Activated CD4-positive, alpha-beta T cell treated with anti-CD3 and anti-CD28 coated beads, Interleukin-2, amount 10 ng/mL, durations not matched to agents 7 days and 5 days (primary cell): ENCODE data around the gene TMEM203. TPM values are rescaled to one million over a fixed set of nuclear protein-coding genes. Genes with fewer than 3 reads are reported as not detected.
A peak's percentile ranks its signal among the peaks of the same experiment; 100 is the strongest.

Experiments used
- CTCF ChIA-PET: fragments of 350-600 bp; sonication (Branson Sonifier 250); formaldehyde crosslinking; loops from one replicate; lab custom pipeline; 2021; ENCODE audit warnings: antibody characterized with exemption; lab: Charles Lee
- POLR2A ChIA-PET: fragments of 350-600 bp; sonication (Branson Sonifier 250); formaldehyde crosslinking; loops from one replicate; lab custom pipeline; 2021; ENCODE audit warnings: antibody characterized with exemption; lab: Charles Lee
- DNase-seq: peaks from one replicate; pipeline ENCODE4 v3.0.0-alpha.2; 2020
- H3K27ac Mint-ChIP-seq: one replicate; pipeline ENCODE4 v1.8.0; 2021; ENCODE audit warnings: mild to moderate bottlenecking, moderate library complexity, mixed read lengths
- H3K27me3 Mint-ChIP-seq: one replicate; pipeline ENCODE4 v1.8.0; 2021; ENCODE audit warnings: mixed read lengths
- H3K36me3 Mint-ChIP-seq: one replicate; pipeline ENCODE4 v1.8.0; 2021; ENCODE audit warnings: low read depth, mixed read lengths
- H3K4me1 Mint-ChIP-seq: one replicate; pipeline ENCODE4 v1.8.0; 2021; ENCODE audit warnings: mixed read lengths
- H3K4me3 Mint-ChIP-seq: one replicate; pipeline ENCODE4 v1.8.0; 2021; ENCODE audit warnings: mild to moderate bottlenecking, moderate library complexity, mixed read lengths
- H3K9me3 Mint-ChIP-seq: one replicate; pipeline ENCODE4 v1.8.0; 2021; ENCODE audit warnings: mixed read lengths
- total RNA-seq, 2 experiments: library from RNA; stranded (reverse); gene quantifications; one replicate each; pipeline ENCODE4 v1.2.3, GENCODE V29; 2021

Gene TMEM203
- total RNA-seq, 2 experiments from 2014 or later, result 28.5 to 34.0 TPM

- CTCF ChIA-PET, result interaction anchor here (0.9 to 6.0 kb wide), 4 partner anchors 13 to 129 kb away, joined by 3 to 65 read pairs (median 6); partner anchors contain the start of gene TUBB4B
- peak; percentile 36 for DNase-seq
- Mint-ChIP-seq H3K4me3 (peak within 1 kb of the TSS; percentile 73), H3K4me1 (peaks cover 21% of the 10 kb centered on the region), H3K27ac (peak within 1 kb of the TSS; percentile 84), H3K9me3 (no peaks in the 10 kb centered on the region), H3K27me3 (peaks cover 2% of the 10 kb centered on the region), H3K36me3 (no peaks in the 10 kb centered on the region)
- POLR2A ChIA-PET, result no interaction called here
These were observed 19.6 kb upstream of the TMEM203 start, which contains the start of gene CYSRT1 for GRCh38 chr9:137224830-137225694. Gene CYSRT1 (plus strand): TSS chr9:137225174. CDS start chr9:137225622, 448 bp downstream.

DNA sequence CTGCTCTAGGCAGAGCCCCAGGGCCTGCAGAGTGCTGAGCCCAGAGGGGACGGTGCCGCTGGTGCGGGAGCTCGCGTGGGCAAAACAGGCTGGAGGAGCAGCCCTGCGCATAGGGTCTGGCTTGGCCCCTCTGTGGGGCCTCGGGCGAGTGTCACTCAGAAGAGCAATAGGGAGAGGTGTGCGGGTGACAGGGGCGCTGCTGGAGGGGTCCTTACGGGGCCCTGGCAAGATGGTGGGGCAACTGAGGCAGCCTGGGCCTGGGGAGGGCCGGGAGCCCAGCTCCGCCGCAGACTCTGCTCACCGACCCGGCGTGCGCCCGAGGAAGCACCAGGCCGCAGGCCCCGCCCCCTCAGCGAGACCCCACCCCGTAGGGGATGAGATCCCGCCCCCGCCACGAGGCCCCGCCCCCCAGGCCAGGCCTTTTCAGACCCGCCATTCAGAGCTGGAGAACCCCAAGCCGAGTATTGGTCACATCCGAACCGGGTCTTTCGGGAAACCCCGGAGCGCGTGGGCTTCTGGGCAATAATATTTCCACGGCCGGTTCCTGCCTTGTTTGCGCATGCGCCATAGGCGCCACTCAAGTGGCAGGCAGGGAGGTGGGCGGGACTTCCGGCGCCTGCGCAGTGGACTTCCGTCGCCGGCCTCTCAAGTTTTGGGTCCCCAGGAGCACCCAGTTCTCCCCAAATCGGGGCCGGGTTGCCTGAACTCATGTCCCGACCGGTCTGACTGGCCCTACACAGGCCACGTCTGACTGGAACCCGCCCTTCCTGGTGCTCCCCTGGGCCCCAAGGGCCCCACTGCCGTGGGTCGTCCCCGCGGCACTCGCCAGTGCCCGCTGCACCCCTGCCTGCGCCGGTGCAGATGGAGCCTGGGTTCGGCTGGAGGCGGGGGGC is 17.9 kb upstream of the TMEM203 start:
- Mint-ChIP-seq H3K4me3 (peak overlapping the region; percentile 73), H3K9me3 (no peaks in the 10 kb centered on the region), H3K4me1 (peaks cover 21% of the 10 kb centered on the region), H3K27me3 (peaks cover 2% of the 10 kb centered on the region), H3K27ac (peak overlapping the region; percentile 84), H3K36me3 (no peaks in the 10 kb centered on the region)
- ChIA-PET POLR2A (interaction anchor here (1.0 to 1.2 kb wide), 3 partner anchors 17 to 128 kb away, joined by 3 read pairs; partner anchors contain the start of genes TPRN and TUBB4B), CTCF (interaction anchor here (0.5 to 6.0 kb wide), 10 partner anchors 15 to 1127 kb away, joined by 3 to 65 read pairs (median 4); partner anchors contain the start of gene TUBB4B)
- DNase-seq, result peak; percentile 99

- DNase-seq, result no peak
- Mint-ChIP-seq H3K4me1 (peaks cover 18% of the 10 kb centered on the region), H3K36me3 (no peaks in the 10 kb centered on the region), H3K27me3 (no peaks in the 10 kb centered on the region), H3K27ac (peak within 1 kb of the TSS; percentile 84), H3K4me3 (peak within 1 kb of the TSS; percentile 73), H3K9me3 (no peaks in the 10 kb centered on the region)
- ChIA-PET CTCF (interaction anchor here (0.5 to 6.0 kb wide), 9 partner anchors 16 to 187 kb away, joined by 3 to 65 read pairs (median 3); partner anchors contain the start of gene TUBB4B), POLR2A (interaction anchor here (1.0 to 1.2 kb wide), 3 partner anchors 18 to 127 kb away, joined by 3 read pairs; partner anchors contain the start of genes TPRN and TUBB4B)
These were observed 17.0 kb upstream of the TMEM203 start, which contains the start of gene RNF208 for GRCh38 chr9:137222190-137223077. Gene RNF208 (minus strand): TSS chr9:137222240. CDS start chr9:137221212, 1,028 bp downstream.

- ChIA-PET POLR2A (interaction anchor here (0.5 kb wide), 1 partner anchor 198 kb away, joined by 9 read pairs; no protein-coding TSS in a partner anchor), CTCF (interaction anchor here (1.1 to 1.6 kb wide), 2 partner anchors 51 to 186 kb away, joined by 3 read pairs; no protein-coding TSS in a partner anchor)
- H3K4me3 Mint-ChIP-seq, result no peak overlapping the region
- H3K9me3 Mint-ChIP-seq, result no peaks in the 10 kb centered on the region
- no peak overlapping the region for H3K27ac Mint-ChIP-seq
- H3K27me3 Mint-ChIP-seq, result no peaks in the 10 kb centered on the region
- H3K4me1 Mint-ChIP-seq, result peaks cover 18% of the 10 kb centered on the region
- H3K36me3 Mint-ChIP-seq, result peaks cover 2% of the 10 kb centered on the region
- no peak for DNase-seq
These were observed 16.2 kb upstream of the TMEM203 start for GRCh38 chr9:137221506-137222111.

GRCh38 chr9:137221095-137221505 is 15.7 kb upstream of the TMEM203 start:
- no peaks in the 10 kb centered on the region for H3K27me3 Mint-ChIP-seq
- H3K36me3 Mint-ChIP-seq, result peaks cover 2% of the 10 kb centered on the region
- DNase-seq, result no peak
- H3K9me3 Mint-ChIP-seq, result no peaks in the 10 kb centered on the region
- ChIA-PET CTCF (interaction anchor here (1.4 to 1.6 kb wide), 2 partner anchors 16 to 50 kb away, joined by 3 read pairs; no protein-coding TSS in a partner anchor), POLR2A (interaction anchor here (0.5 kb wide), 1 partner anchor 197 kb away, joined by 9 read pairs; no protein-coding TSS in a partner anchor)
- H3K27ac Mint-ChIP-seq, result no peak overlapping the region
- H3K4me3 Mint-ChIP-seq, result peak overlapping the region; percentile 54
- peaks cover 18% of the 10 kb centered on the region for H3K4me1 Mint-ChIP-seq

DNA sequence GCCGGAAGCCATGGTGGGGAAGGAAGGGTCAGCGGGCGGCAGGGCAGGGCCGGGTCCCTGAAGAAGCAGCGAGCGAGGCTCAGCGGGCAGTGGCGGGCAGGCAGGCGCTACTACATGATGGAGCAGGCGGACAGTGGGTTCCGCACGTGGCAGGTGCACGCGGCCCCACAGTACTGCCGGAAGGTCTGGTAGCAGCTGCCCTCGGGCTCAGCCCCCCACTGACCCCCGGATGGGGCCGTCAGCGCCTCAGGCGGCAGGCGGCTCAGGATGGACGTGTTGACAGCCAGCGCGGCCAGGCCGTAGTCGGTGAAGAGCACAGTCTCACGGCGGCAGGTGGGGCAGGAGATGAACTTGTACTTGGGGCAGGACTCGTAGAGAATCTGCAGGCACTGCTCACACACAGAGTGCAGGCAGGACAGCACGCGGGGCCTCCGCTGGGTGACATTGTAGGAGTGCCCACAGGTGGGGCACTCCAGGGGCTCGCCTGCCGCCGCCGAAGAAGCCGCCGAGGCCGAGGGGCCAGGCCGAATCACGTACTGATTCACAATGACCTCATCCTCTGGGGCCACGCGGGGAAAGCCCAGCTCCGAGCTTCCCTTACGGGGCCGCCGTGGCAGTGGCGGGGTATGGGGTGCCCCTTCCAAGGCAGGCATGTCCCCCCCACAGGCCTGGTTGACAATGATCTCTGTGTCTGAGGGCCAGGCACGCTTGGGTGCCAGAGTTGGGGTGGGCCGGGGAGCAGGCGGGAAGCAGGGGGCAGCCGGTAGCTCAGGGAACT is 15.1 kb upstream of the TMEM203 start:
- no peak for DNase-seq
- H3K27me3 Mint-ChIP-seq, result no peaks in the 10 kb centered on the region
- no peaks in the 10 kb centered on the region for H3K9me3 Mint-ChIP-seq
- POLR2A ChIA-PET, result no interaction called here
- no peak overlapping the region for H3K27ac Mint-ChIP-seq
- H3K4me1 Mint-ChIP-seq, result peaks cover 18% of the 10 kb centered on the region
- peak overlapping the region; percentile 54 for H3K4me3 Mint-ChIP-seq
- peaks cover 2% of the 10 kb centered on the region for H3K36me3 Mint-ChIP-seq
- CTCF ChIA-PET, result interaction anchor here (0.9 to 1.6 kb wide), 3 partner anchors 16 to 50 kb away, joined by 3 read pairs; no protein-coding TSS in a partner anchor

DNA sequence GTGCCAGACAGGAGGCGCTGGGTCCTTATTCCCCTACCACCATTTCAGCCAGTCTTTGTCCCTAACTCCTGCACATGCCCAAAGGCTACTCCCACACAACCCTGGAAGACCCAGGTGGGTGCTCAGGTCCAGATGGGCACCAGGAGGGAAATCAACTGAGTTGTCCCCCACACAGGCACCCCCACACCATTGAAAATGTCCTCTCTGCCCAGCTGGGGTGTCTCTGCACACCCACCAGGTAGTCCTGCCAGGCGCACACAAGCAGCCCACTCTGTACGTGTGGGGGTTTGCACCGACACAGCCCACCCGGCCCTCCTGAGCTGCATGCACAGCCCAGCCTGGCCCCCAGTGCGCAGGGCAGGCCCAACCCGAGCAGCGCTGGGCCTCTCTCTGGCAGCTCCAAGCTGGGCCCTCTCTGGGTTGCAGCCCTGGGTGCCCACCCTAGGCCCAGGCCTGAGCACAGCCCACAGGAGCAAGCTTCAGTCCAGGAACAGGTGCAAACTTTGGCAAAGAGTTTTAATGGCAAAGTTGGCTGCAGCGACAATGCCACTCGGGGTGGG is 14.4 kb upstream of the TMEM203 start:
- Mint-ChIP-seq H3K4me3 (peak overlapping the region; percentile 11), H3K27me3 (no peaks in the 10 kb centered on the region), H3K4me1 (peaks cover 13% of the 10 kb centered on the region), H3K27ac (no peak overlapping the region), H3K36me3 (peaks cover 2% of the 10 kb centered on the region), H3K9me3 (no peaks in the 10 kb centered on the region)
- no peak for DNase-seq
- CTCF ChIA-PET, result interaction anchor here (0.9 to 1.4 kb wide), 3 partner anchors 13 to 17 kb away, joined by 3 read pairs; no protein-coding TSS in a partner anchor
- POLR2A ChIA-PET, result no interaction called here

DNA sequence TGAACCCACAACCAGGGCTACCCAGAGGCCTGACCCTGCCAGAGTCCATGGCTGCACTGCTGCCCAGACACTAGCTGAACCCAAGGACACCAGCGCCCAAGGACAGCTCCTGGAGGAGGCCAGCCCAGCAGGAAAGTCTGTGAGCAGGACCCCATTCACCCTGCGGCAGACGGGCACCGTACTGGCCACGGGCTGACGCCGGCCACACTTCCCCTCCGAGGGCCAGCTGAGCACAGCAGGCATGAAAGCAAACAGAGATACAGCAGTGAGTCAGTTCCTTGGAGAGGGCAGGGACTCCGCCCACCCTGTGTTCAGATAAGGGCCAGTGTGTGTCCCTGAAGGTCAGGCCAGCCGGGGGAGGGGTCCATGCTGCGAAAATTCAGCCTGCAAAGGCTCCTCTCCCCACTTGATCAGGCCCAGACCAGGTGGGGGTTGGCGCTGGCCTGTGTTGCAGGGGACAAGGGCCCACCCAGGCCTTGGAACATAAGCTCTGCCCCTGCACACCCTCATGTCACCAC is 13.4 kb upstream of the TMEM203 start:
- Mint-ChIP-seq H3K36me3 (peaks cover 2% of the 10 kb centered on the region), H3K27ac (peak overlapping the region; percentile 36), H3K27me3 (no peaks in the 10 kb centered on the region), H3K4me1 (peaks cover 7% of the 10 kb centered on the region), H3K4me3 (no peak overlapping the region), H3K9me3 (no peaks in the 10 kb centered on the region)
- DNase-seq, result no peak
- POLR2A ChIA-PET, result no interaction called here
- CTCF ChIA-PET, result interaction anchor here (0.6 to 1.1 kb wide), 3 partner anchors 12 to 172 kb away, joined by 3 to 5 read pairs (median 3); no protein-coding TSS in a partner anchor

- no peak overlapping the region for H3K27ac Mint-ChIP-seq
- no peak for DNase-seq
- no peak overlapping the region for H3K4me3 Mint-ChIP-seq
- no peaks in the 10 kb centered on the region for H3K9me3 Mint-ChIP-seq
- H3K4me1 Mint-ChIP-seq, result peaks cover 7% of the 10 kb centered on the region
- CTCF ChIA-PET, result interaction anchor here (0.6 to 1.1 kb wide), 2 partner anchors 21 to 171 kb away, joined by 3 to 5 read pairs; no protein-coding TSS in a partner anchor
- peaks cover 2% of the 10 kb centered on the region for H3K36me3 Mint-ChIP-seq
- no peaks in the 10 kb centered on the region for H3K27me3 Mint-ChIP-seq
- POLR2A ChIA-PET, result no interaction called here
These were observed 12.8 kb upstream of the TMEM203 start for GRCh38 chr9:137218212-137218753.
